Testis (tissue), 2 donors: ENCODE data around the gene PDE7B.

Experiments
- POLR2A ChIP-seq: fragments of 450-650 bp; IDR thresholded peaks from one replicate; pipeline ENCODE4 v1.6.1; 2017; ENCODE audit warnings: antibody characterized with exemption, mild to moderate bottlenecking, moderate library complexity
- TF ChIP-seq, protein P1 (sequence below), 3 experiments: fragments of 450-650 bp in 2 of 3; fragments of 200-600 bp in 1 of 3; sonication (generic) in 1 of 3; IDR thresholded peaks; one replicate each; pipeline ENCODE4 v1.5.1; 2016 to 2019; ENCODE audit warnings: antibody characterized with exemption in 3 of 3, mild to moderate bottlenecking in 2 of 3, moderate library complexity in 1 of 3

DNA sequence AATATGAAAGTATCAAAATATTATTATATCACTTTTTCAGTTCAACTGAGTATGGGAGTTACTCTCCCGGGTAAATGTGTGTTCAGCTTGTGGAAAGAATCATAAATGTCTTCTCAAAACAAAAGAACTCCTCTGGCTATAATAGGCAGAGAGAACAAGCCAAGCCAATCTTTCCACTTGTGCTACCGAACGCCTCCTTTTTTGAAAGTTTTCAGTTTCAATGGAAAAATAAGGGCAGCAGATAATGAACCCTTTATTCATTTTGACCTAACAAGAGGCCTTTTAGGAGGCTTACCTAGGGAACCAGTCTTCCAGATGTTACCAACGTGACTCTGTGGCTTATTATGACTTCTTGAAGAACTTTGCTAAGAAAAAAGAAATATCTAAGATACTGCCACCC is 67.5 kb downstream of the PDE7B start:
- TF ChIP-seq, protein P1, sequence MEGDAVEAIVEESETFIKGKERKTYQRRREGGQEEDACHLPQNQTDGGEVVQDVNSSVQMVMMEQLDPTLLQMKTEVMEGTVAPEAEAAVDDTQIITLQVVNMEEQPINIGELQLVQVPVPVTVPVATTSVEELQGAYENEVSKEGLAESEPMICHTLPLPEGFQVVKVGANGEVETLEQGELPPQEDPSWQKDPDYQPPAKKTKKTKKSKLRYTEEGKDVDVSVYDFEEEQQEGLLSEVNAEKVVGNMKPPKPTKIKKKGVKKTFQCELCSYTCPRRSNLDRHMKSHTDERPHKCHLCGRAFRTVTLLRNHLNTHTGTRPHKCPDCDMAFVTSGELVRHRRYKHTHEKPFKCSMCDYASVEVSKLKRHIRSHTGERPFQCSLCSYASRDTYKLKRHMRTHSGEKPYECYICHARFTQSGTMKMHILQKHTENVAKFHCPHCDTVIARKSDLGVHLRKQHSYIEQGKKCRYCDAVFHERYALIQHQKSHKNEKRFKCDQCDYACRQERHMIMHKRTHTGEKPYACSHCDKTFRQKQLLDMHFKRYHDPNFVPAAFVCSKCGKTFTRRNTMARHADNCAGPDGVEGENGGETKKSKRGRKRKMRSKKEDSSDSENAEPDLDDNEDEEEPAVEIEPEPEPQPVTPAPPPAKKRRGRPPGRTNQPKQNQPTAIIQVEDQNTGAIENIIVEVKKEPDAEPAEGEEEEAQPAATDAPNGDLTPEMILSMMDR (IDR thresholded peaks at IDR 0.05) = no peak
- no peak for TF ChIP-seq POLR2A
